ENCODE results near the gene KIAA0040.

KIAA0040 gene

DNA sequence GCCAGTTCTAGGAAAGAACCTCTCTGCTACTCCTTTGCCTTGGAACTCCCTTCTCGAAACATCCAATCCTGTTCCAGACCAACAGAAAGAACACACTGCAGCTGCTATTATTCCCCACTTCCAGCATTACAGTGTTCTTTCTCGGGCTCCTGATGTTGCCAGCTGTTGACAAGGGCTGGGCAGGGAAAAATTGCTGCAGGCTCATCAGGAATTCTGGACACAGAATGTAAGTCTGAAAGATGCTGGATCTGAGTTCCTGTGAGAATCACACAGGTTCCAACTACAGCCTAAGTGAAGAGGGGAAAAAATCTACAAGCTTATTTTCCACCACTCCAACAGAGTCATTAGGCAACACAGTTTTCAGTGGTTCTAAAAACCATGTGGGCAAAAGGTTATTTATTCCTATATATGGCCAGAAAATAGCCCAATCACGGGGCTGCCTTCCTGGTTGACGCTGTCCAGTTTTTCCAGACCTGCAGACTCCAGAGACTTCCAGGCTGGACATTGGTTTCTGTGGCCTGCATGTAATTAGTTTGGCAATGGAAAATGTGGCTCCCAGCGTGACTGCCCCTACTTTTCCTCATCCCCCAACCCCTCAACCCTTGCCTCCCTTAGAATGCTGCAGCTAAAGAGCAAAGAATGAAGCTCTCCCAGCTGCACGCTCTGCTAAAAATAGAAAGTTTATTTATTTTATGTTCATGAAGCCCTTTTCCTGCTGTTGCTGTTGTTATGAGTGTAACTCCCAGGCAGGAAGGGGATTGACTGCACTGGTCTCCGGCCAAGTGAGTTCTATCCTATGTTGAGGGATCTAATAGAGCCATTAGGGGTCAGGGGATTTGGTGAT is 8.3 kb upstream of the KIAA0040 start:
- DNase-seq (ENCODE audit: low read depth, low spot score): no peak

- no peak for DNase-seq (ENCODE audit: low read depth, low spot score)
Observed at GRCh38 chr1:175198332-175198731, 5.8 kb upstream of the KIAA0040 start.

DNA sequence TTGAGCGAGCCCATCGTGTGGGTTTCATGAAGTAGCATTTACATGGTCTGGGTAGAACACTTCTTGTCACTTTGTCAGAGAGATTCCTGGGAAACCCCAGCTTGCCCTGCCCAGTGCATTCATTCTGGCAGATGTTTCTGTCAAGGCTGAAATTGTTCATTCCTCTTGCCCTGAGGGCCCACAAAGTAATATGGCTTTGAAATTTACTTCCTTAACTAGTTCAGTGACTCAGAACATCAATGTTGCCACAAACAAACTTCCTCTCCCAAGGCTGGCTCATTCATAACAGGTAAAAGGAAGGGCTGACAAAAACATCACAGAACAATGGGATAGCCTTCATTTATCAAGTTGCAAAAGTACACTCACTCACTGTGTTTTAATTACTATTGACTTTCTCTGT is 5.0 kb upstream of the KIAA0040 start:
- DNase-seq (ENCODE audit: low read depth, low spot score): no peak

DNA sequence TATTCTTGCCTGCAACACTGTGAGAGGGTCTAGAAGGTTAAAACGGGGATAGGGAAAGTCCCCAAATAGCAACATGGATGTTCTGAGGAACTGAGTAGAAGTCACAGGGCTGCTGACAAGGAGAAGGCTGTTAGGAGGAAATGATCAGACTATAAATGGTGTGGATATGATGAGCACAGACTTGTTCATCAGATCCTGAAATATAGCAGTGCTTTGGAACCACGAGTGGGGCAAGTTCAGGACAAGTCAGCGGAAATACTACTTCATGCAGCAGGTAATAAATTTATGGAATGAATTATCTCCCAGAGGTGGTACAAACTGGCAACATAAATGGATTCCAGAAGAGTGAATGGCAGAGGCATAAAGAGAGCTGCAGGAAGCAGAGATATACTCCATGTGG is 3.2 kb upstream of the KIAA0040 start:
- no peak for DNase-seq (ENCODE audit: low read depth, low spot score)

GRCh38 chr1:175195281-175195680 is 2.7 kb upstream of the KIAA0040 start:
- no peak for DNase-seq (ENCODE audit: low read depth, low spot score)

DNA sequence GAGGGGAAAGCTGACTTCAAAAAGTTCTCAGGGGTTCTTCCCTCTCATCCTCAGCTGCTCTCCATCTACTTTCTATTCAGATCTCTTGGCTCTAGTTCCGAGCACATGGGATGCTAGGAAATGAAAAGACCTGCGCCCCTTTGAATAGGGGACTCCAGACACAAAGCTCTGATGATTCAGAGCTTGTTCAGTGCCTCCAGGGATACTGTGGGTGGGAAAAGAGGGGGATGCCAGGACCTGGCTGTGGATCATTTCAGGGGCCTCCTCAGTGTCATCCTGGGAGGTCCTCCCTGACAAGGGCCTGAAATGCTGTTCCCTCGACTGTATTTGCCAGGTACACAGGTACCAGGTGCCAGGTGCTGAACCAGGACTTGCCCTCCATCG is 943 bp upstream of the KIAA0040 start:
- DNase-seq (ENCODE audit: low read depth, low spot score): no peak

GRCh38 chr1:175192111-175192629 is 406 bp downstream of the KIAA0040 start:
- no peak for DNase-seq (ENCODE audit: low read depth, low spot score)

GRCh38 chr1:175191659-175192058 is 917 bp downstream of the KIAA0040 start:
- DNase-seq (ENCODE audit: low read depth, low spot score): no peak

DNA sequence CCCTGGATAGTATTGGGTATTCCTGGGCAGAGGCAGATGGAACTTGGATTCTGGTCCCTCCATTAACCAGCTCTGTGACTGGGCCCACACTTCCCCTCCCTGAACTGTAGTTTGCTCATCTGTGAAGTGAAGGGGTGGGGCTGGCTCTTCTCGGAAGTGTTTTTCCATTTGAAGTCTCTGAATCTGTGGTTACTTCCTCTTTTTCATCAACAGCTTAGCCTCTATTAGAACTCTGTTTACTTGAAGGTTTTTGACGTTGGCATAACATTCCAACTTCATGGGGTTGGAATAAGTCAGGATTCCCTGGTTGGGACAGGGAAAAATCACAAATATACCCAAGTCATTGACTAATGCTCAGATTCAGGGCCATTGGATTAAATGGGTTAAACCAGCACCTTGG is 3.6 kb downstream of the KIAA0040 start:
- peak; percentile 20 for DNase-seq (ENCODE audit: low read depth, low spot score)

- DNase-seq (ENCODE audit: low read depth, low spot score): no peak
Observed at GRCh38 chr1:175186433-175187160, 6.0 kb downstream of the KIAA0040 start.

DNA sequence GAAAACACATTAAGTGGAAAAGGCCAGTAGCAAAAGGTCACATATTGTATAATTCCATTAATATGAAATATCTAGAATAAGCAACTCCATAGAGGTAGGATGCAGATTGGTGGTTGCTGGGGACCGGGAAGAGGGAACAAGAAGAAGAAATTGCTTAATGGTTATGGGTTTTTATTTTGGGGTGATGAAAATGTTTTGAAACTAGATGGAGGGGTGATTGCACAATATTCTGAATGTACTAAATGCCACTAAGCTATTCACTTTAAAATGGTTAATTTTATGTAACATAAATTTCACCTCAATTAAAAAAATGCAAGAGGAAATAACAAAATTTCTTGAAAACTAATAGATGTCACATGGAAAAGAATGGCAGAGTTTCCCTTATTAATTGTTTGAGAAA is 6.7 kb downstream of the KIAA0040 start:
- DNase-seq (ENCODE audit: low read depth, low spot score): no peak

GRCh38 chr1:175183586-175183985 is 9.0 kb downstream of the KIAA0040 start:
- no peak for DNase-seq (ENCODE audit: low read depth, low spot score)

- no peak for DNase-seq (ENCODE audit: low read depth, low spot score)
Observed at GRCh38 chr1:175182201-175182746, 10.3 kb downstream of the KIAA0040 start.

- DNase-seq (ENCODE audit: low read depth, low spot score): no peak
Observed at GRCh38 chr1:175179837-175180590, 12.6 kb downstream of the KIAA0040 start.

DNA sequence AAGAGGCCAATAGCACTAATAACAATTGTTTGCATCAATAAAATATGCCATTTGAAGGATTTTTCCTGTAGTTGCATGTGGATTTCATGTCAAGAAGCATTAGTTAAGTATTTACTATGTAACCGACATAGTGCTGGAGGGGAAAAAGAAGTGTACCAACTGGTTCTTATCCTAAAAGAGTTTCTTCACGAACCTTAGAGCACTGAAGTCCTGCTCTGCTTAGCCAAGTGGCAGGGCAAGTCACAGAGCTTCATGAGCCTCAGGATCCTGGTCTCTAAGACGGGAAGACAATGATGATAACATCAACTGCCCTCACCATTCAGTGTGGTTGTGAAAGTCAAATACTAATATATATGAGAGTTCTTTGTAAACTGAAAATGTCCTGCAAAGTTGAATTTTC is 14.1 kb downstream of the KIAA0040 start:
- DNase-seq (ENCODE audit: low read depth, low spot score): no peak

DNA sequence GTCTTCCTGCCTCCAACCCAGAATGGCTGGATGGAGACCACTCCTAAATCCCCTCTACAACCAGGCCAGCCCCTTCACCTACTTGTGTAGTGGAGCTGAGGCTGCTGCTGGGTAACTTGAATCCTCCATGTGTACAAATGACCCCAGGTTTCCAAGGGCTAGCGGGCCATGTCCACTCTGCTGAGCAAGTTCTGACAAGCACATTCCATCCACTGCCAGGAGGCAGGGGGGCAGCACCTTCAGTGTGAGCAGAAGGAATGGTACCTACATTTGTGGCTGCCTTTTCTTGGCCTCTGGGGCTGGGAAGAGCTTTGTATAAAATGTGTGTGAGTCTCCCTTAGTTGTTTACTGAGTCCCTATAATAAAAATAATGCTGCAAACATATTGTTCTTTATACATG is 14.5 kb downstream of the KIAA0040 start:
- DNase-seq (ENCODE audit: low read depth, low spot score): no peak

DNA sequence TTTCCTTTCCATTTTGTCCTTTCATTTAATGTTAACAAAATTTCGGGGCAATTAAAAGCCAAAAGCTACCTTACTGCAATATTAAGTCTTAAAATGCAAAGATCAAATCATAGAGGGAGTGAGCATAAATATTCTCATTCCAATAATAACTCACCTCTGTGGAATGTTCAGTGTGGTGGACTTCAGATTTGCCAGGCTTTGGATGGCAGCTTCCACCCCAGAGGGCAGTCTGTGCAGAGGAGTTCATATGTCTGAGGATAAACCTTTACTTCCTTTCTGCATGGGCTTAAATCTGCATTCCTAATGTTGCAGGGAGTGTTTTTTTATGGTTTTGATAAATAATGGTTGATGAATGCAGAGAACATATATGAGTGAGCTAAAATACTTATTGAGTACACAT is 16.3 kb downstream of the KIAA0040 start:
- DNase-seq (ENCODE audit: low read depth, low spot score): no peak

DNA sequence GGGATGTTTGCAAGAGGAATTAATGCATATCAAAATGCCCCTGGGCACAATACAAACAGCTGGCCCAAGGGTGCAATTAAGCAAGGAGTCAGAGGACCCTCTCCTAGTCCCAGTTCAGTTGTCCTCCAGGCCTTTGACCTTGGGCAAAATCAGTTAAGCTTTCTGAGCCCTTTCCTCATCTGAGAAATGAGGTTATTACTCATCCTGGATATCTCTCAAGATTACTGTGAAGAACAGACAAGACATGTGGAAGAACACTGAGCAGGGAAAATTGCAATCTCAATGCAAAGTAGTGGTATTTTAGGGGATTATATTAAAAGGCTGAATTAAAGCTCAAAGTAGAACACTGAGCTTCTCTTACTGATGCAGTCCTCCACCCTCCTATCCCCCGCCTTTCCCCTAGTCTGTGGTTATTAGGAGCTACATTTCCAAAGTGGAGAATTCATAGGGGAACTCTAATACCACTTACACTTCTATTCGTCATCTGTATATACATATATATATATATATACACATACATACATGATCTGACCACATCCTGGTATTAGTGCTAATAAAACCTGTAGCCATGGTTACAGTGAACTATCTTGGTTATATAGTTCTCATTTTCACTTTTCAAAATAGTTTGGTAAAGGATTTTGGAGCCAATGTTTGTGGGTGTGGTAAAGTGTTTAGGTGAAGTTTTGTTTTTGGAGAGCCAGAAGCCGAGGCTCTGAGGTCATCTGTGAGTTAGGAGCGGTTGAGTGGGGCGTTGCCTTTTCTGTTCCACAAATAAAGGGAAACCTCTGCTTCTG is 18.1 kb downstream of the KIAA0040 start:
- DNase-seq (ENCODE audit: low read depth, low spot score): no peak

DNA sequence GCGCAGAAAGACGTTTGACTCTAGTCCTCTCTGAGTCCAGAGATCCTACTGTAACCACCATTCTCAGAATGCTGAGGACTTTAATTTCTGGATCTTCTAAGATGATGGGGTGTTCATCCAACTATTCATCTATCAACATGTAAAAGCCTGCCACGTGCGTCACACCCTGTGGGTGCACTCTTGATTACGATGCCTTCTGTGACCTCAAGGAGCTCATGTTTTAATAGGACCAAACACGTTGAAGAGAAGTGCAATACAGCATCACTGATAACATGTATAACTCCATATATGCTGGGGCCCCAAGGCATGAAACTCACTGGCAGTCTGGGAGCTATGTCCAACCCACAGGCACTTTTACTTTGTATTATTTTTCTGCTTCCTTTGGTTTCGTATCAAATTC is 19.0 kb downstream of the KIAA0040 start:
- no peak for DNase-seq (ENCODE audit: low read depth, low spot score)

DNA sequence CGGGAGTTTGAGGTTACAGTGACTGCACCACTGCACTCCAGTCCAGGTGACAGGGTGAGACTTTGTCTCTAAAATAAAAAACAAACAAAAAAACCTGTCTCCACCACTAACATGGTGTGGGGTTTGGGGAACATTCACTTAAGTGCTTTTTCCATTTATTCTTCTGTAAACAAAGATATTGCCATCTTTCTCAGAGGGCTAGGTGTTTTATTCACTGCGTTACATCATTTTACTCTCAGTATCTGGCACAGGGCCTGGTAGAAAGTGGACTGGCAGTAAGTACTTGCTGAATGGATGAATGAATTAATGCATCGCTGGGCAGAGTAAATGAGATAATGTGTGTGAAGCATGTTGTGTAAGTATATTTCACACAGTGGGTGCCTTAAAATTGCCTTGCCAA is 20.1 kb downstream of the KIAA0040 start:
- no peak for DNase-seq (ENCODE audit: low read depth, low spot score)
